Fibroblast of skin of back (primary cell): ENCODE results near the gene BMP7.
"Not testable (repeated sequence)": the region's sequence is repeated elsewhere in the genome, so short reads cannot be mapped to it uniquely, and the experiment has no call there.

Source experiments
- DNase-seq: peaks from one replicate; pipeline ENCODE4 v3.0.0-alpha.2; 2013

BMP7 gene

DNA sequence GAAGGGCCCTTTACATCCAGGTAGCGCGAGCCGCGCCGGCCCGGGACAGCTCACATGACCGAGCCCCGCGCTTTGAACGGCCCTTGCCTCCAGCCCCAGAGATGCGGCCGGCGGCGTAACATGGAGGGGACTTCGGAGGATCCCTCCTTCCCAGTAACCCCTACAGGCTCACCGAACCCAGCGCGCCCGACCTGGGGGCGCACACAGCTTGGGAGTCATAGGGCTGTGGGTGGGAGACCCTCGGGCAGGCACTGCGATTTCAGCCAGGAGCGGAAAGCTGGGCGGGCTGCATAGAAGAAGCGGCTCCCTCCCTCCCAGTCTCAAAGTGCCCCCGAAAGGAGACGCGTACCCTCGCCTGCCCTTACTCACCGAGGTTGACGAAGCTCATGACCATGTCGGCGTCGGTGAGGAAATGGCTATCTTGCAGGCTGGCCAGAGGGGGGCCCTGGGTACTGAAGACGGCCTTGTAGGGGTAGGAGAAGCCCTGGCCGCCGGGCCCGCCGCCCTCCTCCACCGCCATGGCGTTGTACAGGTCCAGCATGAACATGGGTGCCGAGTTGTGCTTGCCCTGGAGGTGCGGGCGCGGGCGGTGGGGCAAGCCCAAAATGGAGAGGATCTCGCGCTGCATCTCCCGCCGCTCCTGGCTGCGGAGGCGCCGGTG lies 975 bp downstream of the BMP7 start:
- no peak for DNase-seq

DNA sequence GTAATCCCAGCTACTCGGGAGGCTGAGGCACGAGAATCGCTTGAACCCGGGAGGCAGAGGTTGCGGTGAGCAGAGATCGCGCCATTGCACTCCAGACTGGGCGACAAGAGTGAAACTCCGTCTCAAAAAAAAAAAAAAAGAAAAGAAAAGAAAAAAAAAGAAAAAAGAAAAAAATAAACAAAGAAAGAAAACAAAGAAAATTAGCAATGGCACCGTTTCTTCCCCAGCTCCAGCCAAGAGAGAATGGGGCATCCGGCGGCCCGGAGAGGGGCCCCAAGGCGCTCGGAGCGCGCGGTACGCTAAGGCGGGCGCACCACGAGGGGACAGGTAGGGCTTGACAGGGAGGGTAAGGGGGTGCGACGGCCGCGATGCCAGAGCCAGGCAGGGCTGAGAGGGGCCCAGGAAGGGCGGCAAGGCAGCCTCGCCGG lies 1.5 kb downstream of the BMP7 start:
- DNase-seq: not testable (repeated sequence)

DNA sequence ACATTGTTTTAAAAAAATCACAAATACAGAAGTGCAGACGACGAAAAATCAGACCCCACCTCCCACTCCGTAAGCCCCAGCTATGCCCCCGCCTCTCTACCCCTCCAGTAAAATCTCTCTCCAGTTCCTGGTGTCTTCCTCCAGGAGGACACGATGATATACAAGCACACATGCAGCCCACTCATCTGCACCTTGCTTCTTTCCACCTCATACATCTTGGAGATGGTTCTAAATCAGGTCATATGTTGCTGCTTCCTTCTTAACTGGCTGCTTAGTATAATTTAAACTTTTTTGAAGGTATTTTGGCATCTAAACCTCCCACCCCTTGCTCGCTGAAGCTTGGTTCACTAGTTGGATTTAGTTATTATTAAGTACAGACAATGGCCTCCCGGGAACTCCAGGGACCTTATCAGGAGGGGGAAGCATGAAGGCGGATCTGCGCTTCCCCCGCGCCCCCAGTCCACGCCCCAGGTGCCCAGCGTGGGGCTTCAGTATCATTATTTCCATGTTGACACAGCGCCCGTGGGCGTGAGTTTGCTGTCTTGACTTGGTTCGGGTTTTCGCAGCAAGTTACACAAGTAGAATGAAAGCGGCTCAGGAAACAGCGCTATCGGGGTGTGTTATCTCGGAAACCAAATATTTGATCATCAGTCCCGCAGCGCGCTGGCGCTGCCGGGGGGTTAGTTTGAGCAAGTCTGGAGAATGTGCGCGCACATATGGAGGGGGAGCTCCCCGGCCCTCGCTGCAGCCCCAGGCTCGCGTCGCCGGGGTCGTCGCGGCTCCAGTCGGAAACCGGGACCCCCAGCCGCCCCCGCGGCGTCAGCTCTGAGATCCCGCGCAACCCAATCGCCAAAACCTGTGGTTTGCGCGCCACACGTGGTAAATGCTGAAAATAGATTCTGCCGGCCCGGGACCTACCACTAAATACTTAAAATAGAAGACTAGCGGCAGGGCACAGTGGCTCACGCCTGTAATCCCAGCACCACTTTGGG lies 2.3 kb downstream of the BMP7 start:
- DNase-seq: no peak

DNA sequence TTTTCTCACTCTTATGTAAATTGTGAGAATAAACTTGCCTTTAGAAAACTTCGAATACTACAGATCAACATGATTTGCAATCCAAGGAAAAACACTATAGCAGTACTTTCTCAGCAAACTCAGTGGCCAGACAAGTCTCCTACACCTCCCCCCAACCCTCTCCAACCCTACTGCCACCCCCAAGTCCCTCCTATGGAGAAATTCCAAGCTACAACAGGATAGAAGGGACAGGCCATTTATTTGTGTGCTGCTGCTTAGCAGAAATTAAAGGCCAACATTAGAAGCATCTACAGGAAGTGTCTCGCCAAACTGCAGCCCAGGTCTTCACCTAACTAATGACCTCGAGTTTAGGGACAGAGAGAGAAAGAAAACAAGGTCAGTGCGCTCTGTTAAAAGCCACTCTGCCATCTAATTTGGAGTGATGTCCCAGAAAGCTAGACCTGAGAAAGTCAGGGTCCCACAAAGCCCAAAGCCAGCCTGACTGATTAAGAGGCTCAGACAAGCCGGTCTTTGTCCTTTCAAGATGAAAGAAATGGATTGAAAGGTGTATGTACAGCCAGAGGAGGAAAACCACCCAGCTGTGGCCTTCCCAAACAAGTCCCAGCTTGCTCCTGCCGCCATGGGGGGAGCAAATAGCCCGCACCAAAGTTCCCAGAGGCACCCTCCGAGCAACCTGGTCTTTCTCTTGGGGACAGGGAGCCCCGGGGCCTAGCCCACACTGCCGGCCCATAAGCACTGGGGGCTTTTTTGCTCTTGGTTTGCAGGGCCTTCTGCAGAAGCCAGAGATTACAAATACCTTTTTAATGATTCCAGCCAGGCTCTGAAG lies 3.4 kb downstream of the BMP7 start:
- DNase-seq: no peak

DNA sequence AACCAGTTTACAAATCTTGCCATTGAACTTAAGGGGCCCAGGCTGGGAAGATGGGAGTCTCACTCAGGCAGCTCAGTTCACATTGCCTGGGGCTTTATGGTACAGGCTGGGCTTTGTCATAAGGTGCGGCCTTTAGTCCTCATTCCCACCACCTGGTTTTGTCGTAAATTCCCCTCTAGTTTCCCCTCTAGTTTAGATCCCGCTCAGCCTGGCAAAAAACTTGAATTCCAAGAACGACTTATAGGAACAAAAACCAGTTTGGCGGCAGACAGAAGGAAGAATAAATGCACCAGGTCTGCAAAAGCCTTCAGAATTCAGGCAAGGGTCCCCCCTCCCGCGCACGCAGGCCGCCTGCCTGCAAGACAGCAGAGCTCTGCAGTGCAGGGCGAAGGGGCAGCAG lies 4.1 kb downstream of the BMP7 start:
- no peak for DNase-seq

DNA sequence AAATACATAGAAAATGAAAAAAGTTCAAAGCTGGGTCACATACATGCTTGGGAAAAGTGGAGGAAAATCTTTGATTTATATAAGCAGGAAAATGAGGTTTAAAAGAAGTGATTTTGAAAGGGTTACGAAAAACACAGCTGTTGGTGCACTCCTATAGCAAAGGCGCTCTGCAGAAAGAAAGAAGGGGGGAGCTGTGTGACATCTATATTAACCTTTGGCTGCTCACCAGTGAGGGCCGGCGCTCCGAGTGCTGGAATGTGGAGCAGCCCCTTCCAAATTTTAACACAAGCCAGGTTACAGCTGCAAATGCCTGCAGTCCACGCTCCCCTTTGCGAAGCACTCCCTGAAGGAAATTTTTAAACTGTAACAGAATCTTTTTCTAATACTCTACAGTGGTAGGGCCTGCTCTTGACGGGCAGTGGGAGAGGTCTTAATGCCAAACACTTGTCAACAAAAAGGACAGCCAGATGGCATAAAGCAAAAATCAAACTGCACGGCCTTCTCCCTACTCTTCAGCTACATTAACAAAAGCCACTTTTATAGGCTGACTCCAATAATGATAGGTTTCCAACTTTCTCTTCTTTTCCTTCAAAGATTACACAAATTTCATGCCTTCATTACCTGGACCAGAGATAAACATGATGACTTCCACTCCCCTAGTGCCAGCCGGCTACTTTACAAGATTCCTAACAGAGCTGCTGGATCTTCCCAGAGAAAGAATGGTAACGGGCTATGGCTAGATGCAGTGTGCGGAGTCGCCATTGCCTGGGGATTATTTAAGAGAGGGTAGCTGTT lies 4.8 kb downstream of the BMP7 start:
- DNase-seq: no peak

DNA sequence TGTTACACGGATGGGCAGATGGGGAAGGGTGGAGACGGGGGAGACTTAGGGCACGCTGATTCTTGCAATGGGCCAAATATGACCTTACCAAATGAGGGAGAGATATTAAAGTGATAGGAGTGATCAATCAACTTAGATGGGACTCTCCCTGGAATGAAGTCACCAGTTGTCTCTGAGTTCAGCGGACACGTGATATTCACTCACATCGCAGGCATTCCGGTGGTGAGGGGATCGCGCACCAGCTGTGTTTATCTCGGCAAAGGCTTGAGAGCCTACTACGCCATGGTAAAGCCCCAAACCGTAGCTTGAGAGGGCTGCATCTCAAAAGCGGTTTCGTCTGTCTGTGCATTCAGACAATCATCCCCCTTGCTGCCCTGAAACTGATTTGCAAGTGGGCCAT lies 5.5 kb downstream of the BMP7 start:
- DNase-seq: peak; percentile 17

DNA sequence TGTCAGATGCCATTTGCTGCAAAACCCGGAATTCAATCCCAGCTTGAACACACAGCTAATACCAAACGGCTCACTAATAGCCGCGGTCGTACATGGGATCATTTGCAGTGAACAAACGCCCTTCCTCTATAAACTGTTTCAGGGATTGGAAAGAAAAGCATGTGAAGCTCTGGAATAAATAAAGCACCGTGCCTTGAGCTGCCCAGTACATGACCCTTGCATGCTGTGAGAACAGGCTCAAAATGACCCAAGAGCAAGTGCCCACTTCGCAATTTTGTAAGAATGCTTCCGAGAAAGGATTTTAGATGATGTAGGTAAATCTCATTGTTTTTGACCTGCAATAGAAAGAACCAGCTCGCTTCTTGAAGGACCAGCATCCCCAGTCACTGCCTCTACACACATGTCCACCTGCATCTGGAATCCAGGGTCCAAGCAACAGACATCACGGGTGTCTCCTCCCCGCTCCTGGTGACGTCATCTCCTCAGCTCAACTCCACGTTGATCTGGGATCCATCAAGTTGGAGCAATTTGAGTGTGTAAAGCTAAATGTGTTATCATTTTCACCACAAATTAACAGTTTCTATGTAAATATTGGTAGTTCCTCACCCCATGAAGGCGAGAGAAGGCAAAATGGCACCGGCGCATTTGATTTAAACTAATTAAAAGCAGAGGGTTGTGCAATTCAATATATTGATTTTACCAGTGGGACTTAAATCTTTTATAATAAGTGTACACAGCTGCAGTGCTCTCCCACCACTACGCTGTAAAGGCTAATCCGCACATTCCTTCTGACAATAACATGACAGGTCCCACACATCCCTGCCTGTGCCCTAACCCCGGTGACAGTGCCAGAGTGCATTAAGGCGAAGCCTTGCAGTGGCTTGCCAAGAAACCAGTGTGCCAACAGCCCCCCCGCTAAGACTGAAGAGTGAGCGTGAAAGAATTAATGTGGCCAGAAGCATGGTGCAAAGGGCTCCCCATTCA lies 6.2 kb downstream of the BMP7 start:
- no peak for DNase-seq

DNA sequence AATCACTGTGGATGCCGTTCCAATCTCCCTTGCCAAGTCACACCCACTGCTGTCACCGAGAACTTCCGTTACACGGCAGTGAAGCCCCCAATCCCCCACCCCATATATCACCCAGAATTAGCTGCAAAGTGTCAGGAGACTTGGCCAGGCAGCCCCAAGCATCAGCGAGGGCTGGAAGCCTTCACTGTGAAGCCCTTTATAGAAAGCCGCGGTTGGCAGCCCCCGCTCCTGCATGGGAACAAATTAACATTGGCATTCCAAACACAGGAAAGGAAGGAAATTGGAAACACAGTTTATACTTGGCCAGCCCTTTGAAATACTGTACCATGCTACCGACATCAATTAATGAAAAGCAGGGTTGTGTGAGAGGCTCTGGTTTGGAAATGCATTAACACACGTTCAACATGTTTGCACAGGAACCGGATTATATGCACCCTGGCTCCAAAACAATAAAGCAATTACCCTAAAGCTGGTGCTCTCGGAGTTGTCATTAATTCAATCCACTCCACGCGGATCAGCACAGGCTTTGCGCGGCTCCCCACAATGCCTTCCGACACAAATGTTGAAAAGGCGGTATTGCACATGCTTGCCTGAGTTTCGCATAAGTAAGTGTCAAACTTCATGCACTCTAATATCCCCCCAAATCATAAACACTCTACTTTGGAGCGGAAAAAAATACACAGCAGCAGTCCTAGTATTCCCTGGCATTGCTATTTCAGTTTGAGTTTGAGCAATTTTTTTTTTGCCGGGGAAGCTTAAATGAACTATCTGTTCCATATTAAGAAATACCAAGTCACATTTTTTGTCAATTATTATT lies 7.1 kb downstream of the BMP7 start:
- DNase-seq: no peak

DNA sequence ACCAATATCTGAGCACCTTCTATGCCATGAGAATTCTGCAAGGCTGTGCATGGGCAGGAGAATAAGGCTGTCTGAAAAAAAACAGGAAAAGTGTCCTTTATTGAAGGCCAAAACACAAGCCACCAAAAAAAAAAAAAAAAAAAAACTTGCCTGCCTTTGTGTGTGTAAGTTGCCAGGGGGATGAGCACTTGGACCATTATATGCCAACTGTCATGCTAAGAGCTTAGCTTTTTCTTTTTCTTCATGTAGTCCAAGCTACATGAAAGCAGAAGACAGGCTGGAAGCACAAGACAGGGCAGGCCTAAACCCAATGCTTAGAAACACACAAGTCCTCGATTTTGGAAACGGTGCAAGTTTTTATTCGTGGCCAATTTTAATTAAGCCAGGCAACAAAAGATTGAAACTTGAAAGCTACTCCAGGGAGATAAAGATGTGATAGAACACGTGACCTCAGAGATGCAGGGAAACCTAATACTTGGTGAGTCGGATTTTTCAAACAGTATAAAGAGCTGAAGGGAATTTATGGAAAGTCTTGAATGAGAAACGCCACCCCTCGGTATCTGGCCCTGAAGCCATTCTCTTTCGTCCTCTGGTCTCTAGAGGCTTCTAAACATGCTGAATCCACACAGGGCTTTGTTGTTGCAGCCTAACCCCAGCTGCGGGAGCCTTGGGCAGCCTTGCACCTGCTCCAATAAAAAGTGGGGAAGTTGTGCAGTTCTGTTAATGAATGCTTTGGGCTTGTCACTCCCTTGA lies 8.6 kb downstream of the BMP7 start:
- DNase-seq: no peak

DNA sequence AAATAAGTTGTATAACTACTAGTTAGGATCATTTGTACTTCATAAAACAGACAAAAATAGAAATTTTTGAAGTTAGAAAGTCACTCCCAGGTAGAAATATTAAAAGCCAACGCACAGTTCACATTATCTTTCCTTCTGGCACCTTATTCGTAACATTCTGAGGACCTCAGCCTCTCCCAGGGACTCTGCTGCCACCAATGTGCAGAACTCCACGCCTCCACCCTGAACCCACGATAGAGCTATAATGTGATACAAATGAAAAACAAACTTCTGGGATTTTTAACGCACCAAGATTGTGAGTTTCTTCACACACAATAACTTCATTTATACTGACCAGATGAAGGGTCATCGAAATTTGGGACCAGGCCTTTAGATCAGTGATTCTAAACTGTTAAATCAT lies 9.5 kb downstream of the BMP7 start:
- no peak for DNase-seq

DNA sequence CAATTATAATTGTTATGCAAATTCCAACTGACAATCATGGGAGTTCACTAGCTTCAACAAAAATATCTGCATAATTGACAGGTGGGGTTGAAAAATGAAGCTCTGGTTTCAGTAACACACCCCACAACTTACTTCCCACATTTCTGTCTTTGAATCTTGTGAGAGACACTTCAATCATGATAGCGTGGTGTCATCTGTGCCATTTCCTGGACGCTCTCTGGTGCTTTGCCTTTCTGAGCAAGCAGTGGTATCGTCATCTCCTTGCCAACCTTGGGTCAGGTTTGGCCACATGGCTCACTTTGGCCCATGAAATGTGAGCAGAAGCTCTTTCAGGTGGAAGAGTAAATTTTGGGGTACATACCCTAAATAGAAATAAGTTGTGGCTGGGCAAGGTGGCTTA lies 10.2 kb downstream of the BMP7 start:
- DNase-seq: no peak

DNA sequence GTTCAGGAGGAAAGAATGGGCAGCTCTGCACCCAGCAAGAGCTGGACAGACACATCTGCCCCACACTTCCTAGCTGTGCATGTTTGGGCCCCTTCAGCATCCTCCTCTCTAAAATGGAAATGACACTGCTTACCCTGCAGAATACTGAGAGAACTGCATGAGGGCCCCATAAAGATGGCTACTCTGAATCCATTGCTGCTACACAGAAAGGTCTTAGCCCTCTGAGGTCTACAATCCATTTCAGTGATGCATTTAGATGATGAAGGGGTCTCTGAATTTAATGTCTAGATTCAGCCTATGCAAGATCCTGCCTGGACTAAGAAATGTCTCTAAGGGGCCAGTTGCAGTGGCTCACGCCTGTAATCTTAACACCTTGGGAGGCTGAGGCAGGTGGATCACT lies 11.3 kb downstream of the BMP7 start:
- DNase-seq: no peak

DNA sequence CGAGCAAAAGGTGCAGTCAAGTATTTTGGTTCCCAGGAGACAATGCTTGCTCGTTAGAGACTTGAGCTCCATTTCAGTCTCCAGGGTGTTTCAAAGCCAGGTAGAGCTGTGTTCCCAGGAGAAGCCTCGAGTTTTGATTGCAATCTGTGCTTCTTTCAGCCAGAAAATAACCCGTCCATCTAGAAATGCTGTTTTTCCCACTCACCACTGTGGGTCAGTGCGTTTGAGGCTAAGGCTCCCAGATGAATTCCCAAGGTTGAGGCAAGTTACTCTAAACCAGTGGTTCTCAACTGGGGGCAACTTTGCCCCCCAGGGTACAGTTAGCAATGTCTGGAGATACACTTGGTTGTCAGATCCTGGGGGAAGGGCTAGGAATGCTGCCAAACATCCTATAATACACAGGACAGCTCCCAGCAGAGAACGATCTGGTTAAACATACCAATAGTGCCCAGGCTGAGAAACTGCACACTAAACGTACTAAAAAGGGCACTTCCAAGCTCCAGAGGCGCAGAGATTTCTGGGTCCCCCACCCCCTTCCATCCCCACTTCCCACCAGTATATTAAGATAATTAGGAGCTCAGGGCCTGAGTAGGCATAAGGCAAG lies 13.8 kb downstream of the BMP7 start:
- no peak for DNase-seq

DNA sequence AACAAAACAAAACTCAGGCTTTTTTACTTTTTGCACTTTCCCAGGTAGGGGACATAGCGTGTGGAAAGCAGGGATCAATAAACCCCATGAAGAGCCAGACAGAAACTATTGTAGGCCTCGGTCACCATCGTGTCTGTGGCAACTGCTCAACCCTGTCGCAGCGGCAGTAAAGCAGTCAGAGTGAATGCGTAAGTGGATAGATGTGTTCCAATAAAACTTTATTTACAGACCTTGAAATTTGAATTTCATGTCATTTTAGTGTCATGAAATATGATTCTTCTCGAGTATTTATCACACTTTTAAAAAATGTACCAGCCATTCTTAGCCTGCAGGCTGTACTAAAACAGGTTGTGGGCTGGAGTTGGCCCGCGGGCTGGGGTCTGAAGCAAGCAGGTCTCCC lies 14.5 kb downstream of the BMP7 start:
- no peak for DNase-seq

DNA sequence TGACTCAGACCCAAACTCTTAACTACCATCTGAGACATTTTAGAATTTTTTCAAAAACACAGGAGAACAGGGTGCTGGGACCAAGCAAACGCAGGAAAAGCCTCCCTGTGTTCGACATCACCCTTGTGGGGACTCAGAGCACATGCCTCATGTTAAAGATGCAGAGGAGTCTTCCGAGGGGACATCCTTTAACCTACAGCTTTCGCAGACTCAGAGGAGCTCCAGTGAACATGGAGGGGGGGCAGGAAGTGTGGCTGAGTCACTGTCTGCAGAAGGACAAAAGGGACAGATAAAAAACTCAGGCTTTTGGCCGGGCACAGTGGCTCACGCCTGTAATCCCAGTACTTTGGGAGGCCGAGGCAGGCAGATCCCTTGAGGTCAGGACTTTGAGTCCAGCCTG lies 15.1 kb downstream of the BMP7 start:
- DNase-seq: peak; percentile 36

DNA sequence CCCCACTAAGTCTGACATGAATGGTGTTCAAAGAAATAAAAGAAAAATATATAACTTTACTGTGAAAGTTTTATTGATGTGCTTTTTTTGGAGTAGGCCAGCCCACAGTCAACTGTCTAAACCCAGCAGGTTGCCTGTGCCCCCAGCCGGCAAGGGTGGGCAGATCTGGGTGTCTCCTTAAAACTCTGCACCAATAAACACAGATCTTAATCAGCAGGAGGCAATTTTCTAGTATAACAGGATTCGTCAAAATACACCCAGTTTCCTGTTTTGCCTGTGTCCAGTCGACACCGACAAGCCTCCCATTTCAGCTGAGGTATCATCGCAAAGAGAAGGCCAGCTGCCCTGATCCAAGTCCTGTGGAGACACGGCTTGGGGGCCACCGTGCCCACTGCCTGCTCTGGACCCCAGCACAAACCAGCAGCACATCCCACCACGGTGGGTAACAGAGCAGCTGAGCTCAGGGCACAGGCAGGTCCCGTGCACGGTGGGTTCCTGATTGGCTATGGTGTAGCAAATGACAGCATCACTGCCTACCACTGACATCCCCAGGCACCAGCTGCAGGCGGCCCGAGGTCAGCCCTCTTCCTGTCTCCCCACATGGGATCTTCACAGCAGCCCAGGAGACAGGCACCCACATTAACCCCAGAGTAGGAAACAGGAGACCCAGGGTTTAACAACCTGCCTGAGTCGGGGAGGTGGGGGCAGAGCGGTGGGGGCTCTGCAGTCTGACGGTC lies 15.7 kb downstream of the BMP7 start:
- DNase-seq: no peak

DNA sequence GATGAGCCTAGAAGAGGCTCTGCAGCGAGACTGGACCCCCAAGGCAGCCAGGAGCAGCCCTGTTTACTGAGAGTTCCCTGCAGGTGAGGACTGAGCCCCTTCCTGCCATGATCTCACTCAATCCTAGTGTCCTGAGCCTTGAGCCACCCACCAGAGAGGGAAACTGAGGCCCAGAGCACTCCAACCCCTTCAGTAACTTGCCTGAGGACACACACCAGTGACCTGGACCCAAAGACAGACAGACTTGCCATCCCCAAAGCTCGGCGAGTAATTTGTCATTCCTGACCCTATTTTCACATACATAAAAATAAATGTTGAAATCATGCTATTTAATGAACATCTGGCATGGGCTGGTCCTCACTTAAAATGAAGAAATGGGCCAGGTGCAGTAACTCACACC lies 16.7 kb downstream of the BMP7 start:
- DNase-seq: no peak
